GM23338 (cell line): Measurements from ENCODE around the gene SLC23A2. TPM values are rescaled to one million over a fixed set of nuclear protein-coding genes. Genes with fewer than 3 reads are reported as not detected.
A peak's percentile ranks its signal among the peaks of the same experiment; 100 is the strongest.

Experiments
- ATAC-seq: fragments of 200-7000 bp; cut with Tn5 transposase; 3 replicates; pipeline ENCODE4 v1.9.1; 2020
- DNase-seq: peaks from one replicate; pipeline ENCODE4 v3.0.0-alpha.2; 2015; ENCODE audit warnings: low spot score
- H2AFZ ChIP-seq: fragments of 200-600 bp; sonication (generic); 2 replicates; pipeline ENCODE4 v1.8.0; 2016; ENCODE audit warnings: antibody characterized with exemption, mild to moderate bottlenecking, moderate library complexity
- H3F3A ChIP-seq: fragments of 200-600 bp; sonication (generic); replicated peaks from 2 replicates; pipeline ENCODE4 v1.8.0; 2017; ENCODE audit warnings: antibody characterized with exemption, mixed run types, low read depth
- H3K27ac ChIP-seq: fragments of 200-600 bp; sonication (generic); 2 replicates; pipeline ENCODE4 v1.6.1; 2016; ENCODE audit warnings: low read depth
- H3K27me3 ChIP-seq: fragments of 200-600 bp; sonication (generic); 2 replicates; pipeline ENCODE4 v1.8.0; 2016; ENCODE audit warnings: mild to moderate bottlenecking, mixed run types, moderate library complexity; ENCODE audit not compliant: insufficient read depth
- H3K36me3 ChIP-seq: fragments of 200-600 bp; sonication (generic); 2 replicates; pipeline ENCODE4 v1.8.0; 2016; ENCODE audit warnings: mild to moderate bottlenecking; ENCODE audit not compliant: insufficient read depth
- H3K4me1 ChIP-seq: fragments of 200-600 bp; sonication (generic); 2 replicates; pipeline ENCODE4 v1.8.0; 2016; ENCODE audit warnings: mild to moderate bottlenecking, moderate library complexity; ENCODE audit not compliant: insufficient read depth
- H3K4me2 ChIP-seq: fragments of 200-600 bp; sonication (generic); 2 replicates; pipeline ENCODE4 v1.7.1; 2017; ENCODE audit warnings: mixed run types
- H3K4me3 ChIP-seq: fragments of 200-600 bp; sonication (generic); 2 replicates; pipeline ENCODE4 v1.6.1; 2016; ENCODE audit warnings: mixed run types
- H3K79me2 ChIP-seq: fragments of 200-600 bp; sonication (generic); replicated peaks from 2 replicates; pipeline ENCODE4 v1.8.0; 2017; ENCODE audit warnings: mild to moderate bottlenecking; ENCODE audit not compliant: insufficient read depth
- H3K9me2 ChIP-seq: fragments of 200-600 bp; sonication (generic); 2 replicates; pipeline ENCODE4 v1.8.0; 2017; ENCODE audit not compliant: insufficient read depth
- H4K20me1 ChIP-seq: fragments of 200-600 bp; sonication (generic); replicated peaks from 2 replicates; pipeline ENCODE4 v1.8.0; 2017; ENCODE audit warnings: mild to moderate bottlenecking; ENCODE audit not compliant: insufficient read depth
- H3K27ac Mint-ChIP-seq: 2 replicates; pipeline ENCODE4 v1.8.0; 2020; ENCODE audit warnings: inconsistent platforms, mild to moderate bottlenecking, moderate library complexity, mixed read lengths
- H3K27me3 Mint-ChIP-seq: 3 replicates; pipeline ENCODE4 v1.8.0; 2022; ENCODE audit warnings: low read depth, mild to moderate bottlenecking, moderate library complexity, mixed read lengths, inconsistent platforms; ENCODE audit not compliant: insufficient read depth, poor library complexity
- H3K36me3 Mint-ChIP-seq: 3 replicates; pipeline ENCODE4 v1.8.0; 2021; ENCODE audit warnings: low read depth, mild to moderate bottlenecking, inconsistent platforms, moderate library complexity, mixed read lengths
- H3K4me1 Mint-ChIP-seq: 3 replicates; pipeline ENCODE4 v1.8.0; 2020; ENCODE audit warnings: mild to moderate bottlenecking, inconsistent platforms, mixed read lengths
- H3K4me3 Mint-ChIP-seq: 3 replicates; pipeline ENCODE4 v1.8.0; 2021; ENCODE audit warnings: moderate library complexity, mild to moderate bottlenecking, inconsistent platforms, mixed read lengths
- H3K9me3 Mint-ChIP-seq: 3 replicates; pipeline ENCODE4 v1.8.0; 2020; ENCODE audit warnings: moderate library complexity, mild to moderate bottlenecking, inconsistent platforms, mixed read lengths
- CREB1 ChIP-seq: fragments of 250-450 bp; sonication (Bioruptor Pico); IDR thresholded peaks from 2 replicates; pipeline ENCODE4 v1.5.0; 2020; ENCODE audit warnings: low read depth, mild to moderate bottlenecking, moderate library complexity
- EZH2 ChIP-seq: fragments of 200-600 bp; sonication (generic); IDR thresholded peaks from one replicate; pipeline ENCODE4 v1.8.0; 2017; ENCODE audit warnings: antibody characterized with exemption, mild to moderate bottlenecking, low read depth; ENCODE audit not compliant: unreplicated experiment
- EZH2phosphoT487 ChIP-seq: fragments of 200-600 bp; sonication (generic); IDR thresholded peaks from one replicate; pipeline ENCODE4 v1.8.1; 2018; ENCODE audit warnings: antibody characterized with exemption; ENCODE audit not compliant: unreplicated experiment
- JUNB ChIP-seq: IDR thresholded peaks from one replicate; pipeline ENCODE4 v1.6.1; 2016; ENCODE audit warnings: antibody characterized with exemption; ENCODE audit not compliant: unreplicated experiment
- NANOG ChIP-seq: IDR thresholded peaks from 2 replicates; pipeline ENCODE4 v1.6.1; 2016; ENCODE audit warnings: antibody characterized with exemption, borderline replicate concordance
- POLR2AphosphoS5 ChIP-seq: IDR thresholded peaks from 2 replicates; pipeline ENCODE4 v1.6.1; 2016; ENCODE audit warnings: antibody characterized with exemption, low read depth
- STAT1 ChIP-seq: IDR thresholded peaks from one replicate; pipeline ENCODE4 v1.6.1; 2016; ENCODE audit warnings: antibody characterized with exemption; ENCODE audit not compliant: unreplicated experiment
- ZNF114 ChIP-seq: fragments of 250-450 bp; sonication (Bioruptor Pico); IDR thresholded peaks from 2 replicates; pipeline ENCODE4 v1.5.0; 2020; ENCODE audit warnings: mild to moderate bottlenecking, moderate library complexity
- ZNF331 ChIP-seq: fragments of 250-450 bp; sonication (Bioruptor Pico); IDR thresholded peaks from 2 replicates; pipeline ENCODE4 v1.5.0; 2020; ENCODE audit warnings: low read depth, mild to moderate bottlenecking, moderate library complexity
- polyA plus RNA-seq: library from polyadenylated mRNA; unstranded; fragments of >200 nt; fragmentation: Nextera tagmentation; extraction: Ambion mirVana; gene quantifications from 2 replicates; pipeline ENCODE4 v1.2.1, GENCODE V29; 2016
- total RNA-seq: library from RNA; depleted of rRNA; stranded (reverse); fragments of >200 nt; shearing (Covaris generic); gene quantifications from 2 replicates; pipeline ENCODE4 v1.2.3, GENCODE V29; 2014
- TF ChIP-seq, protein P1 (sequence below): IDR thresholded peaks from 2 replicates; pipeline ENCODE4 v1.6.1; 2016; ENCODE audit warnings: antibody characterized with exemption
- TF ChIP-seq, protein P2 (sequence below): fragments of 250-450 bp; sonication (Bioruptor Pico); IDR thresholded peaks from 2 replicates; pipeline ENCODE4 v1.5.0; 2020; ENCODE audit warnings: mild to moderate bottlenecking, moderate library complexity
- TF ChIP-seq, protein P3 (sequence below), 2 experiments: fragments of 200-600 bp in 1 of 2; sonication (generic) in 1 of 2; conservative IDR thresholded peaks; 2 replicates each; pipeline versions ENCODE4 v1.5.1 to v1.6.1; 2016 to 2017; ENCODE audit warnings: antibody characterized with exemption in 2 of 2, low read depth in 2 of 2, mild to moderate bottlenecking in 2 of 2, moderate library complexity in 1 of 2
- TF ChIP-seq, protein P4 (sequence below): IDR thresholded peaks from one replicate; pipeline ENCODE4 v1.6.1; 2018; ENCODE audit warnings: antibody characterized with exemption; ENCODE audit not compliant: unreplicated experiment

Gene SLC23A2
- total and polyA plus RNA-seq, 2 experiments from 2014 or later = 4.4 to 20.2 TPM

DNA sequence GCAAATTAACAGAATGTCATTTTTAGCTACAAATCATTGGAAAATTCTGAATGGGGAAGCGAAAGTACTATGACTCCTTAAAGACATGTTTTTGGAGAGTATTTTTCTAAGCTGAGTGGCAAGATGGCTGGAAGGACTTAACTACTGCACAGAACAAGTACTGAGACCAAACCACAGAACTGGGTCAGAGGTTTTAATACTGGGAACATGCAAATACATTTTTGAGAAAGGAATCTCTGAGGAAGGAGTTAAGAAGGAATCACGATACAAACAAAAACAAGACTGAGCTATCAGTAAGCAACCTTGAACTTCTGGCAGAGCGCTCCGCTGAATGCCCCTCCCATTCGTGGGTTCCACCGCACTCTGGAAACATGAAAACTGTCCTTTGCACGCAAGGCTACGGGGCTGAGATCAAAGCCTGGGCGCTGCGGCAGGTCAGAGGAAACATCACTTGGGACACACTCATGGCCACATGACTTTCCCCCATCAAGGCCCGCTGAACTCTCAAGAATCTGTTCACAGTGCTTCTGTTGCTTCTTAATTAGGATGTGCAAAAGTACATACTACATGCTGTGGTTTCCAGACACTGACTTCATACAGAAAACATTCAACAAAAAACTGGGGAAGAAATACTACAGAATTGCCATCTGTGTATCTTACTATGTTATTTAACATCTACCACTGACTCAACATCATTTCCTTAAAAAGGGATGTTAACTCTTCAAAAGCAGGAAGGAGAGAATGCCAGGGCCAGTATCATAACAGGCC lies 27.8 kb downstream of the SLC23A2 start:
- H2AFZ ChIP-seq = no peak overlapping the region
- DNase-seq (no peak), ATAC-seq (no peak)
- H3K9me2 ChIP-seq = no peaks in the 10 kb centered on the region
- no peak overlapping the region for H3K4me3 ChIP-seq
- Mint-ChIP-seq H3K27ac (peak overlapping the region; percentile 7; the same call in 1 of the 2 replicates), H3K36me3 (peaks cover 4% of the 10 kb centered on the region; the same call in 2 of the 3 replicates), H3K4me3 (no peak overlapping the region), H3K27me3 (peaks cover 1% of the 10 kb centered on the region), H3K9me3 (no peaks in the 10 kb centered on the region), H3K4me1 (peaks cover 11% of the 10 kb centered on the region)
- H3K4me2 ChIP-seq = no peak overlapping the region
- no peaks in the 10 kb centered on the region for H3F3A ChIP-seq
- H3K36me3 ChIP-seq = peaks cover 3% of the 10 kb centered on the region; the same call in 1 of the 2 replicates
- no peak overlapping the region; the same call in 1 of the 2 replicates for H3K27ac ChIP-seq
- H3K4me1 ChIP-seq = peaks cover 4% of the 10 kb centered on the region
- no peaks in the 10 kb centered on the region for H3K27me3 ChIP-seq
- H4K20me1 ChIP-seq = 0 out of 2 replicates have a peak, but pooled peaks cover 3% of the 10 kb centered on the region
- TF ChIP-seq ZNF331 (CRISPR knock-in tag) = no peak
- TF ChIP-seq, protein P1, sequence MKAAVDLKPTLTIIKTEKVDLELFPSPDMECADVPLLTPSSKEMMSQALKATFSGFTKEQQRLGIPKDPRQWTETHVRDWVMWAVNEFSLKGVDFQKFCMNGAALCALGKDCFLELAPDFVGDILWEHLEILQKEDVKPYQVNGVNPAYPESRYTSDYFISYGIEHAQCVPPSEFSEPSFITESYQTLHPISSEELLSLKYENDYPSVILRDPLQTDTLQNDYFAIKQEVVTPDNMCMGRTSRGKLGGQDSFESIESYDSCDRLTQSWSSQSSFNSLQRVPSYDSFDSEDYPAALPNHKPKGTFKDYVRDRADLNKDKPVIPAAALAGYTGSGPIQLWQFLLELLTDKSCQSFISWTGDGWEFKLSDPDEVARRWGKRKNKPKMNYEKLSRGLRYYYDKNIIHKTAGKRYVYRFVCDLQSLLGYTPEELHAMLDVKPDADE = no peak
- TF ChIP-seq, protein P2, sequence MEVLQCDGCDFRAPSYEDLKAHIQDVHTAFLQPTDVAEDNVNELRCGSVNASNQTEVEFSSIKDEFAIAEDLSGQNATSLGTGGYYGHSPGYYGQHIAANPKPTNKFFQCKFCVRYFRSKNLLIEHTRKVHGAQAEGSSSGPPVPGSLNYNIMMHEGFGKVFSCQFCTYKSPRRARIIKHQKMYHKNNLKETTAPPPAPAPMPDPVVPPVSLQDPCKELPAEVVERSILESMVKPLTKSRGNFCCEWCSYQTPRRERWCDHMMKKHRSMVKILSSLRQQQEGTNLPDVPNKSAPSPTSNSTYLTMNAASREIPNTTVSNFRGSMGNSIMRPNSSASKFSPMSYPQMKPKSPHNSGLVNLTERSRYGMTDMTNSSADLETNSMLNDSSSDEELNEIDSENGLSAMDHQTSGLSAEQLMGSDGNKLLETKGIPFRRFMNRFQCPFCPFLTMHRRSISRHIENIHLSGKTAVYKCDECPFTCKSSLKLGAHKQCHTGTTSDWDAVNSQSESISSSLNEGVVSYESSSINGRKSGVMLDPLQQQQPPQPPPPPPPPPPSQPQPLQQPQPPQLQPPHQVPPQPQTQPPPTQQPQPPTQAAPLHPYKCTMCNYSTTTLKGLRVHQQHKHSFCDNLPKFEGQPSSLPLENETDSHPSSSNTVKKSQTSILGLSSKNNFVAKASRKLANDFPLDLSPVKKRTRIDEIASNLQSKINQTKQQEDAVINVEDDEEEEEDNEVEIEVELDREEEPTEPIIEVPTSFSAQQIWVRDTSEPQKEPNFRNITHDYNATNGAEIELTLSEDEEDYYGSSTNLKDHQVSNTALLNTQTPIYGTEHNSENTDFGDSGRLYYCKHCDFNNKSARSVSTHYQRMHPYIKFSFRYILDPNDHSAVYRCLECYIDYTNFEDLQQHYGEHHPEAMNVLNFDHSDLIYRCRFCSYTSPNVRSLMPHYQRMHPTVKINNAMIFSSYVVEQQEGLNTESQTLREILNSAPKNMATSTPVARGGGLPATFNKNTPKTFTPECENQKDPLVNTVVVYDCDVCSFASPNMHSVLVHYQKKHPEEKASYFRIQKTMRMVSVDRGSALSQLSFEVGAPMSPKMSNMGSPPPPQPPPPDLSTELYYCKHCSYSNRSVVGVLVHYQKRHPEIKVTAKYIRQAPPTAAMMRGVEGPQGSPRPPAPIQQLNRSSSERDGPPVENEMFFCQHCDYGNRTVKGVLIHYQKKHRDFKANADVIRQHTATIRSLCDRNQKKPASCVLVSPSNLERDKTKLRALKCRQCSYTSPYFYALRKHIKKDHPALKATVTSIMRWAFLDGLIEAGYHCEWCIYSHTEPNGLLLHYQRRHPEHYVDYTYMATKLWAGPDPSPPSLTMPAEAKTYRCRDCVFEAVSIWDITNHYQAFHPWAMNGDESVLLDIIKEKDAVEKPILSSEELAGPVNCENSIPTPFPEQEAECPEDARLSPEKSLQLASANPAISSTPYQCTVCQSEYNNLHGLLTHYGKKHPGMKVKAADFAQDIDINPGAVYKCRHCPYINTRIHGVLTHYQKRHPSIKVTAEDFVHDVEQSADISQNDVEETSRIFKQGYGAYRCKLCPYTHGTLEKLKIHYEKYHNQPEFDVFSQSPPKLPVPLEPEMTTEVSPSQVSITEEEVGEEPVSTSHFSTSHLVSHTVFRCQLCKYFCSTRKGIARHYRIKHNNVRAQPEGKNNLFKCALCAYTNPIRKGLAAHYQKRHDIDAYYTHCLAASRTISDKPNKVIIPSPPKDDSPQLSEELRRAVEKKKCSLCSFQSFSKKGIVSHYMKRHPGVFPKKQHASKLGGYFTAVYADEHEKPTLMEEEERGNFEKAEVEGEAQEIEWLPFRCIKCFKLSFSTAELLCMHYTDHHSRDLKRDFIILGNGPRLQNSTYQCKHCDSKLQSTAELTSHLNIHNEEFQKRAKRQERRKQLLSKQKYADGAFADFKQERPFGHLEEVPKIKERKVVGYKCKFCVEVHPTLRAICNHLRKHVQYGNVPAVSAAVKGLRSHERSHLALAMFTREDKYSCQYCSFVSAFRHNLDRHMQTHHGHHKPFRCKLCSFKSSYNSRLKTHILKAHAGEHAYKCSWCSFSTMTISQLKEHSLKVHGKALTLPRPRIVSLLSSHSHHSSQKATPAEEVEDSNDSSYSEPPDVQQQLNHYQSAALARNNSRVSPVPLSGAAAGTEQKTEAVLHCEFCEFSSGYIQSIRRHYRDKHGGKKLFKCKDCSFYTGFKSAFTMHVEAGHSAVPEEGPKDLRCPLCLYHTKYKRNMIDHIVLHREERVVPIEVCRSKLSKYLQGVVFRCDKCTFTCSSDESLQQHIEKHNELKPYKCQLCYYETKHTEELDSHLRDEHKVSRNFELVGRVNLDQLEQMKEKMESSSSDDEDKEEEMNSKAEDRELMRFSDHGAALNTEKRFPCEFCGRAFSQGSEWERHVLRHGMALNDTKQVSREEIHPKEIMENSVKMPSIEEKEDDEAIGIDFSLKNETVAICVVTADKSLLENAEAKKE = no peak
- TF ChIP-seq EZH2phosphoT487 = no peak
- no peak for TF ChIP-seq EZH2
- TF ChIP-seq, protein P3, sequence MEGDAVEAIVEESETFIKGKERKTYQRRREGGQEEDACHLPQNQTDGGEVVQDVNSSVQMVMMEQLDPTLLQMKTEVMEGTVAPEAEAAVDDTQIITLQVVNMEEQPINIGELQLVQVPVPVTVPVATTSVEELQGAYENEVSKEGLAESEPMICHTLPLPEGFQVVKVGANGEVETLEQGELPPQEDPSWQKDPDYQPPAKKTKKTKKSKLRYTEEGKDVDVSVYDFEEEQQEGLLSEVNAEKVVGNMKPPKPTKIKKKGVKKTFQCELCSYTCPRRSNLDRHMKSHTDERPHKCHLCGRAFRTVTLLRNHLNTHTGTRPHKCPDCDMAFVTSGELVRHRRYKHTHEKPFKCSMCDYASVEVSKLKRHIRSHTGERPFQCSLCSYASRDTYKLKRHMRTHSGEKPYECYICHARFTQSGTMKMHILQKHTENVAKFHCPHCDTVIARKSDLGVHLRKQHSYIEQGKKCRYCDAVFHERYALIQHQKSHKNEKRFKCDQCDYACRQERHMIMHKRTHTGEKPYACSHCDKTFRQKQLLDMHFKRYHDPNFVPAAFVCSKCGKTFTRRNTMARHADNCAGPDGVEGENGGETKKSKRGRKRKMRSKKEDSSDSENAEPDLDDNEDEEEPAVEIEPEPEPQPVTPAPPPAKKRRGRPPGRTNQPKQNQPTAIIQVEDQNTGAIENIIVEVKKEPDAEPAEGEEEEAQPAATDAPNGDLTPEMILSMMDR (conservative IDR thresholded peaks at IDR 0.05; ENCODE audit: low read depth in 2 of 2) = no peak
- no peak for TF ChIP-seq POLR2AphosphoS5
- TF ChIP-seq CREB1 = no peak
- no peak for TF ChIP-seq JUNB
- TF ChIP-seq, protein P4, sequence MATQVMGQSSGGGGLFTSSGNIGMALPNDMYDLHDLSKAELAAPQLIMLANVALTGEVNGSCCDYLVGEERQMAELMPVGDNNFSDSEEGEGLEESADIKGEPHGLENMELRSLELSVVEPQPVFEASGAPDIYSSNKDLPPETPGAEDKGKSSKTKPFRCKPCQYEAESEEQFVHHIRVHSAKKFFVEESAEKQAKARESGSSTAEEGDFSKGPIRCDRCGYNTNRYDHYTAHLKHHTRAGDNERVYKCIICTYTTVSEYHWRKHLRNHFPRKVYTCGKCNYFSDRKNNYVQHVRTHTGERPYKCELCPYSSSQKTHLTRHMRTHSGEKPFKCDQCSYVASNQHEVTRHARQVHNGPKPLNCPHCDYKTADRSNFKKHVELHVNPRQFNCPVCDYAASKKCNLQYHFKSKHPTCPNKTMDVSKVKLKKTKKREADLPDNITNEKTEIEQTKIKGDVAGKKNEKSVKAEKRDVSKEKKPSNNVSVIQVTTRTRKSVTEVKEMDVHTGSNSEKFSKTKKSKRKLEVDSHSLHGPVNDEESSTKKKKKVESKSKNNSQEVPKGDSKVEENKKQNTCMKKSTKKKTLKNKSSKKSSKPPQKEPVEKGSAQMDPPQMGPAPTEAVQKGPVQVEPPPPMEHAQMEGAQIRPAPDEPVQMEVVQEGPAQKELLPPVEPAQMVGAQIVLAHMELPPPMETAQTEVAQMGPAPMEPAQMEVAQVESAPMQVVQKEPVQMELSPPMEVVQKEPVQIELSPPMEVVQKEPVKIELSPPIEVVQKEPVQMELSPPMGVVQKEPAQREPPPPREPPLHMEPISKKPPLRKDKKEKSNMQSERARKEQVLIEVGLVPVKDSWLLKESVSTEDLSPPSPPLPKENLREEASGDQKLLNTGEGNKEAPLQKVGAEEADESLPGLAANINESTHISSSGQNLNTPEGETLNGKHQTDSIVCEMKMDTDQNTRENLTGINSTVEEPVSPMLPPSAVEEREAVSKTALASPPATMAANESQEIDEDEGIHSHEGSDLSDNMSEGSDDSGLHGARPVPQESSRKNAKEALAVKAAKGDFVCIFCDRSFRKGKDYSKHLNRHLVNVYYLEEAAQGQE = no peak
- no peak for TF ChIP-seq STAT1
- TF ChIP-seq ZNF114 (CRISPR knock-in tag) = no peak
- TF ChIP-seq NANOG = no peak
- H3K79me2 ChIP-seq = peaks cover 37% of the 10 kb centered on the region; the same call in 1 of the 2 replicates
